Stimulated activated CD8-positive, alpha-beta memory T cell treated with anti-CD3 and anti-CD28 coated beads, Interleukin-2, amount 100 ng/mL, for 1 hour (primary cell): ENCODE data around the gene SPRR2D.
"Not testable (repeated sequence)": the region's sequence is repeated elsewhere in the genome, so short reads cannot be mapped to it uniquely, and the experiment has no call there.

Source experiments
- DNase-seq, 2 donors: peaks; one replicate each; pipeline ENCODE4 v3.0.0-alpha.2; 2020; ENCODE audit warnings: low read depth in 2 of 2

Gene SPRR2D

GRCh38 chr1:153040950-153041631, at the start of gene SPRR2D:
SPRR2D (minus strand) TSS chr1:153041120; CDS start chr1:153040346, 774 bp downstream.
- DNase-seq = no peak

GRCh38 chr1:153087652-153088051, 46.7 kb upstream of the SPRR2D start:
- DNase-seq = no peak

GRCh38 chr1:153081736-153082135, 40.8 kb upstream of the SPRR2D start:
- no peak for DNase-seq

- no peak for DNase-seq
Measured at GRCh38 chr1:153072806-153073726, 32.1 kb upstream of the SPRR2D start.

- no peak for DNase-seq
Measured at GRCh38 chr1:153071511-153071910, 30.6 kb upstream of the SPRR2D start, which contains the start of gene SPRR2B. SPRR2B (minus strand) TSS chr1:153071611; CDS start chr1:153070839, 772 bp downstream.

GRCh38 chr1:153070243-153070642, 29.3 kb upstream of the SPRR2D start:
- DNase-seq = no peak

- DNase-seq = no peak
Measured at GRCh38 chr1:153058826-153059784, 18.2 kb upstream of the SPRR2D start.

GRCh38 chr1:153058154-153058553, 17.2 kb upstream of the SPRR2D start:
- no peak for DNase-seq

- no peak for DNase-seq
Measured at GRCh38 chr1:153057375-153057774, 16.5 kb upstream of the SPRR2D start, which contains the start of gene SPRR2A. SPRR2A (minus strand) TSS chr1:153057512; CDS start chr1:153056735, 777 bp downstream.

GRCh38 chr1:153056111-153056510, 15.2 kb upstream of the SPRR2D start:
- DNase-seq = not testable (repeated sequence)

- DNase-seq = no peak
Measured at GRCh38 chr1:153049211-153049610, 8.3 kb upstream of the SPRR2D start.

GRCh38 chr1:153035211-153035610, 5.7 kb downstream of the SPRR2D start:
- DNase-seq = no peak

- no peak for DNase-seq
Measured at GRCh38 chr1:153032677-153033308, 8.1 kb downstream of the SPRR2D start.

- DNase-seq = no peak
Measured at GRCh38 chr1:153032073-153032472, 8.8 kb downstream of the SPRR2D start.

GRCh38 chr1:153030895-153031294, 10.0 kb downstream of the SPRR2D start, which contains the start of gene SPRR1B:
SPRR1B (plus strand) TSS chr1:153031203; CDS start chr1:153032346, 1,143 bp downstream.
- DNase-seq = no peak

GRCh38 chr1:153028766-153029165, 12.2 kb downstream of the SPRR2D start:
- DNase-seq = no peak

GRCh38 chr1:153025797-153026196, 15.1 kb downstream of the SPRR2D start:
- no peak for DNase-seq

- DNase-seq = no peak
Measured at GRCh38 chr1:153024413-153024812, 16.5 kb downstream of the SPRR2D start.

- DNase-seq = no peak
Measured at GRCh38 chr1:153023109-153023508, 17.8 kb downstream of the SPRR2D start.

GRCh38 chr1:153022340-153022739, 18.6 kb downstream of the SPRR2D start:
- DNase-seq = not testable (repeated sequence)

GRCh38 chr1:153021829-153022228, 19.1 kb downstream of the SPRR2D start:
- not testable (repeated sequence) for DNase-seq
